ENCODE results near the gene CDH15.
"Not testable (repeated sequence)": the region's sequence is repeated elsewhere in the genome, so short reads cannot be mapped to it uniquely, and the experiment has no call there.

Gene CDH15

GRCh38 chr16:89187770-89188392 lies 16.3 kb downstream of the CDH15 start:
- no peaks in the 10 kb centered on the region for H3K4me1 ChIP-seq (ENCODE audit: control insufficient read depth, insufficient read depth, low read length)
- no peak overlapping the region for H3K4me3 ChIP-seq (ENCODE audit: low read length)
- no peaks in the 10 kb centered on the region for H3K9me3 ChIP-seq (replicated peaks; ENCODE audit: low read length)
- H3K9ac ChIP-seq (ENCODE audit: low read depth, low read length): no peak overlapping the region
- H3K36me3 ChIP-seq (ENCODE audit: insufficient read depth, low read length): peaks cover 14% of the 10 kb centered on the region
- no peaks in the 10 kb centered on the region for H3K27me3 ChIP-seq (ENCODE audit: control insufficient read depth, insufficient read depth, low read length)
- no peak overlapping the region for H3K4me2 ChIP-seq (ENCODE audit: low read length)

DNA sequence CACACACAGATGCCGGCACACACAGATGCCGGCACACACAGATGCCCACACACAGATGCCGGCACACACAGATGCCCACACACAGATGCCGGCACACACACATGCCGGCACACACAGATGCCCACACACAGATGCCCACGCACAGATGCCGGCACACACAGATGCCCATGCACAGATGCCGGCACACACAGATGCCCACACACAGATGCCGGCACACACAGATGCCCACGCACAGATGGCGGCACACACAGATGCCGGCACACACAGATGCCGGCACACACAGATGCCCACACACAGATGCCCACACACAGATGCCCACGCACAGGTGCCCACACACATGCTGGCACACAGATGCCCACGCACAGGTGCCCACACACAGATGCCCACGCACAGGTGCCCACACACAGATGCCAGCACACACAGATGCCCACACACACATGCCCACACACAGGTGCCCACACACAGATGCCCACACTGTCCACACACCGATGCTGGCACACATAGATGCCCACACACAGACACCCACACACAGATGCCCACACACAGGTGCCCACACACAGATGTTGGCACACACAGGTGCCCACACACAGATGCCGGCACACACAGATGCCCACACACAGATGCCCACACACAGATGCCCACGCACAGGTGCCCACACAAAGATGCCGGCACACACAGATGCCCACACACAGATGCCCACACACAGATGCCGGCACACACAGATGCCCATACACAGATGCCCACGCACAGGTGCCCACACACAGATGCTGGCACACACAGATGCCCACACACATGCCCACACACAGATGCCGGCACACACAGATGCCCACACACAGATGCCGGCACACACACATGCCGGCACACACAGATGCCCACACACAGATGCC lies 17.2 kb downstream of the CDH15 start:
- not testable (repeated sequence) for H3K9me3 ChIP-seq (replicated peaks; ENCODE audit: low read length); H3K27me3 ChIP-seq (ENCODE audit: control insufficient read depth, insufficient read depth, low read length); H3K4me3 ChIP-seq (ENCODE audit: low read length); H3K9ac ChIP-seq (ENCODE audit: low read depth, low read length); H3K4me1 ChIP-seq (ENCODE audit: control insufficient read depth, insufficient read depth, low read length); H3K4me2 ChIP-seq (ENCODE audit: low read length)
- peaks cover 16% of the 10 kb centered on the region for H3K36me3 ChIP-seq (ENCODE audit: insufficient read depth, low read length)

DNA sequence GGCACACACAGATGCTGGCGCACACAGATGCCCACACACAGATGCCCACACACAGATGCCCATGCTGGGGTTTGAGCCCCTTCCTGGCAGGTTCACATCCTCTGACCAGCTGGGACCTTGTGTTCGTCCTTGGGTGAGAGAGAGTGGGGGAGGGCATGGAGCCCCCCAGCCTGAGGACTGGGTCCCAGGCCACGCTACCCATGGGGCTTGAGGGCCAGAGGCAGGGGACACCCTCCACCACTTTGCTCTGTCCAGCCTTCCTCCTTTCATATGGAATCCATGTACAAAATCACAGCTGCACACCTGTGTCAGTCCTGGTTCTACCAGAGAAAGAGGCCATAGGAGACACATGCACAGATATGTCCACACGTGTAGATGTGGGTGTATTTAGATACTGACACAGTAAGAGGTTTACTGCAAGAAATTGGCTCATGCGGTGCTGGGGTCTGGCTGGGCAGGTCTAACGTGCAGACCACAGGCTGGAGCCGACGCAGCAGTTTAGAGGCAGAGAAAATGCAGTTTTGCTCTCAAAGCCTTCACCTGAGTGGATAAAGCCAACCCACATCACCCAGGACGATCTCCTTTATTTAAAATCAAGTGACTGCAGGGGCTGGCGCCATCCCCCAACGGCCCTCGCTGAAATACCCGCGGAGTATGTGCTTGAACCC lies 17.9 kb downstream of the CDH15 start:
- Histone ChIP-seq H3K9me3 (replicated peaks; ENCODE audit: low read length) (no peaks in the 10 kb centered on the region), H3K27me3 (ENCODE audit: control insufficient read depth, insufficient read depth, low read length) (no peaks in the 10 kb centered on the region)

DNA sequence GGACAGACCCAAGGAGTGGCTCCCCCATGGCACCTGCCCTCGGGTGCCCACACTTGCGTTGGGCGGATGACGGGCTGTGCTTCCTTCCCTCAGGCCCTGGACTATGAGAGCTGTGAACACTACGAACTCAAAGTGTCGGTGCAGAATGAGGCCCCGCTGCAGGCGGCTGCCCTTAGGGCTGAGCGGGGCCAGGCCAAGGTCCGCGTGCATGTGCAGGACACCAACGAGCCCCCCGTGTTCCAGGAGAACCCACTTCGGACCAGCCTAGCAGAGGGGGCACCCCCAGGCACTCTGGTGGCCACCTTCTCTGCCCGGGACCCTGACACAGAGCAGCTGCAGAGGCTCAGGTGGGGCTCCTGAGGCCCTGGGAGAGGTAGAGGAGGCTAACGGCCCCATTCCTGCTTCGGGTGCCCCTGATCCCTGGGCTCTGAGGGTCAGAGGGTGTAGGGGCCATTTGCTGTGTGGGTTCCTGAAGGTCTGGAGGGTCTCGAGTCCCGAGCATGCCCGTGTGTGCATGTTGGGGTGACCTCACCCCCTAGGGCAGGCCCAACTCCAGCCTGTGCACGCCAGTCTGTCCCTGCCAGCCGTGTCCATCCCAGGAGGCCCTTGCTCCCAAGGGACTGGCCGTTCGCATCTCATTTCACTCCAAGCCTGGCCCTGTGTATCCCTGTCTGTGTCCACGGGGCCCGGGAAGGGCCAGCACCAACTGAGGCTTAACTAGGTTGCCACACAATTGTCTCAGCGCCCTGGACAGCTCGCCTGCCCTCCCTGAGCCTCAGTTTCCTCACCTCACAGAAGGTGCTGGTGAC lies 18.8 kb downstream of the CDH15 start:
- Histone ChIP-seq H3K9me3 (replicated peaks; ENCODE audit: low read length) (no peaks in the 10 kb centered on the region), H3K4me2 (ENCODE audit: low read length) (no peak overlapping the region), H3K9ac (ENCODE audit: low read depth, low read length) (no peak overlapping the region), H3K27me3 (ENCODE audit: control insufficient read depth, insufficient read depth, low read length) (no peaks in the 10 kb centered on the region), H3K4me3 (ENCODE audit: low read length) (no peak overlapping the region), H3K4me1 (ENCODE audit: control insufficient read depth, insufficient read depth, low read length) (no peaks in the 10 kb centered on the region), H3K36me3 (ENCODE audit: insufficient read depth, low read length) (peaks cover 22% of the 10 kb centered on the region)

More for the DNA sequence above, 17.9 kb downstream of the CDH15 start:
- H3K4me2 ChIP-seq (ENCODE audit: low read length): no peak overlapping the region
- H3K4me3 ChIP-seq (ENCODE audit: low read length): no peak overlapping the region
- H3K4me1 ChIP-seq (ENCODE audit: control insufficient read depth, insufficient read depth, low read length): no peaks in the 10 kb centered on the region
- no peak overlapping the region for H3K9ac ChIP-seq (ENCODE audit: low read depth, low read length)
- H3K36me3 ChIP-seq (ENCODE audit: insufficient read depth, low read length): peaks cover 21% of the 10 kb centered on the region

DNA sequence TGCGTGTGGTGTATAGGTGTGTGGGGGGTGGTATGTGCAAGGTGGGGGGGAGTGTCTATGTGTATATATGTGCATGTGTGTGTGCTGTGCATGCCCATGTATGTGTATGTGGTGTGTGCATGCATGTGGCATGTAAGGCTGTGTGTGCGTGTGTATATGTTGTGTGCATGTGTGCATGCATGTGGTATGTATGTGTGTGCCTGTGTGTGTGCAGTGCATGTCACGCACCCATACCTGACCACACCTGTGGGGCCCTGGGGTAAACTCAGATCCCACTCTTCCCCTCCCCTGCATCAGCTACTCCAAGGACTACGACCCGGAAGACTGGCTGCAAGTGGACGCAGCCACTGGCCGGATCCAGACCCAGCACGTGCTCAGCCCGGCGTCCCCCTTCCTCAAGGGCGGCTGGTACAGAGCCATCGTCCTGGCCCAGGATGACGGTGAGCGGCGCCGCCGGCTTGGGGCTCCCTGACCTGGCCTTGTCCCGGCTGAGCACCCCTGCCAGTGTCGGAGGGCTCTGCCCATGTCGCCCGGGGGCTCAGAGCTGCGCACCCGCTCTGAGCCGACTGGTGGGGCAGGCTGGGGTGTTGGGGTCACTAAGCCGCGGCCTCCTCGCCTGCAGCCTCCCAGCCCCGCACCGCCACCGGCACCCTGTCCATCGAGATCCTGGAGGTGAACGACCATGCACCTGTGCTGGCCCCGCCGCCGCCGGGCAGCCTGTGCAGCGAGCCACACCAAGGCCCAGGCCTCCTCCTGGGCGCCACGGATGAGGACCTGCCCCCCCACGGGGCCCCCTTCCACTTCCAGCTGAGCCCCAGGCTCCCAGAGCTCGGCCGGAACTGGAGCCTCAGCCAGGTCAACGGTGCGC lies 19.7 kb downstream of the CDH15 start:
- H3K4me3 ChIP-seq (ENCODE audit: low read length): no peak overlapping the region
- H3K27me3 ChIP-seq (ENCODE audit: control insufficient read depth, insufficient read depth, low read length): no peaks in the 10 kb centered on the region

GRCh38 chr16:89191901-89192185 lies 20.3 kb downstream of the CDH15 start:
- no peaks in the 10 kb centered on the region for H3K27me3 ChIP-seq (ENCODE audit: control insufficient read depth, insufficient read depth, low read length)
- H3K9ac ChIP-seq (ENCODE audit: low read depth, low read length): no peak overlapping the region
- no peak overlapping the region for H3K4me2 ChIP-seq (ENCODE audit: low read length)
- H3K4me3 ChIP-seq (ENCODE audit: low read length): no peak overlapping the region
- H3K36me3 ChIP-seq (ENCODE audit: insufficient read depth, low read length): peaks cover 13% of the 10 kb centered on the region
- no peaks in the 10 kb centered on the region for H3K9me3 ChIP-seq (replicated peaks; ENCODE audit: low read length)
- H3K4me1 ChIP-seq (ENCODE audit: control insufficient read depth, insufficient read depth, low read length): no peaks in the 10 kb centered on the region

More for the DNA sequence above, 19.7 kb downstream of the CDH15 start:
- Histone ChIP-seq H3K9me3 (replicated peaks; ENCODE audit: low read length) (no peaks in the 10 kb centered on the region), H3K36me3 (ENCODE audit: insufficient read depth, low read length) (peaks cover 17% of the 10 kb centered on the region), H3K9ac (ENCODE audit: low read depth, low read length) (no peak overlapping the region), H3K4me1 (ENCODE audit: control insufficient read depth, insufficient read depth, low read length) (no peaks in the 10 kb centered on the region), H3K4me2 (ENCODE audit: low read length) (no peak overlapping the region)

DNA sequence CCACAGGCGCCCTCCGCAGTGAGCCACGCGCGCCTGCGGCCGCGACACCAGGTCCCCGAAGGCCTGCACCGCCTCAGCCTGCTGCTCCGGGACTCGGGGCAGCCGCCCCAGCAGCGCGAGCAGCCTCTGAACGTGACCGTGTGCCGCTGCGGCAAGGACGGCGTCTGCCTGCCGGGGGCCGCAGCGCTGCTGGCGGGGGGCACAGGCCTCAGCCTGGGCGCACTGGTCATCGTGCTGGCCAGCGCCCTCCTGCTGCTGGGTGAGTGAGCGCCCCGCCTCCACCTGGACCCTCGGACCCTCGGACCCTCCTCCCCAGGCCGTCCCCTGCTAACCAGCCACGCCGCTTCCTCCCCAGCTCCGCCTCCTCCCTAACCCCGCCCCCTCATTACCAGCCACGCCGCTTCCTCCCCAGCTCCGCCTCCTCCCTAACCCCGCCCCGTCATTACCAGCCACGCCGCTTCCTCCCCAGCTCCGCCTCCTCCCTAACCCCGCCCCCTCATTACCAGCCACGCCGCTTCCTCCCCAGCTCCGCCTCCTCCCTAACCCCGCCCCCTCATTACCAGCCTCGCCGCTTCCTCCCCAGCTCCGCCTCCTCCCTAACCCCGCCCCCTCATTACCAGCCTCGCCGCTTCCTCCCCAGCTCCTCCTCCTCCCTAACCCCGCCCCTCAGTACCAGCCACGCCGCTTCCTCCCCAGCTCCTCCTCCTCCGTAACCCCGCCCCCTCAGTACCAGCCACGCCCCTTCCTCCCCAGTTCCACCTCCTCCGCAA lies 20.8 kb downstream of the CDH15 start:
- not testable (repeated sequence) for H3K9me3 ChIP-seq (replicated peaks; ENCODE audit: low read length); H3K4me2 ChIP-seq (ENCODE audit: low read length); H3K4me1 ChIP-seq (ENCODE audit: control insufficient read depth, insufficient read depth, low read length); H3K9ac ChIP-seq (ENCODE audit: low read depth, low read length); H3K27me3 ChIP-seq (ENCODE audit: control insufficient read depth, insufficient read depth, low read length); H3K4me3 ChIP-seq (ENCODE audit: low read length); H3K36me3 ChIP-seq (ENCODE audit: insufficient read depth, low read length)

DNA sequence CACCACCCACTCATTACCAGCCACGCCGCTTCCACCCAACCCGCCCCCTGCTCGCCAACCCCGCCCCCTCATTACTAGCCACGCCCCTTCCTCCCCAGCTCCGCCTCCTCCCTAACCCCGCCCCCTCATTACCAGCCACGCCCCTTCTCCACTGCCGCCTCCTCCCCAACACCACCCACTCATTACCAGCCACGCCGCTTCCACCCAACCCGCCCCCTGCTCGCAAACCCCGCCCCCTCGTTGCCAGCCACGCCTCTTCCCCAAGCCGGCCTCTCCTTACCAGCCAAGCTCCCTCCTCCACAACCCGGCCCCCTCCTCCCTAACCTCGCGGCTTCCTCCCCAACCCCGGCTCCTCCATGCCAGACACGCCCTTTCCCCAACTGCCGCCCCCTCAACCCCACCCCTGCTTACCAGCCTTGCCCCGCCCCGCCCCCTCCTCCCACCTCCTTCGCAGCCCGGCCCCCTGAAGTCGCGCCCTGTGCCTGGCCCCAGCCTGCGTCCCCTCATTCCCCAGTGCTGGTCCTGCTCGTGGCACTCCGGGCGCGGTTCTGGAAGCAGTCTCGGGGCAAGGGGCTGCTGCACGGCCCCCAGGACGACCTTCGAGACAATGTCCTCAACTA lies 21.5 kb downstream of the CDH15 start:
- no peaks in the 10 kb centered on the region for H3K9me3 ChIP-seq (replicated peaks; ENCODE audit: low read length)
- peaks cover 9% of the 10 kb centered on the region for H3K27me3 ChIP-seq (ENCODE audit: control insufficient read depth, insufficient read depth, low read length)
- H3K4me1 ChIP-seq (ENCODE audit: control insufficient read depth, insufficient read depth, low read length): no peaks in the 10 kb centered on the region
- H3K36me3 ChIP-seq (ENCODE audit: insufficient read depth, low read length): peaks cover 7% of the 10 kb centered on the region
- H3K9ac ChIP-seq (ENCODE audit: low read depth, low read length): no peak overlapping the region
- H3K4me3 ChIP-seq (ENCODE audit: low read length): no peak overlapping the region
- H3K4me2 ChIP-seq (ENCODE audit: low read length): no peak overlapping the region

DNA sequence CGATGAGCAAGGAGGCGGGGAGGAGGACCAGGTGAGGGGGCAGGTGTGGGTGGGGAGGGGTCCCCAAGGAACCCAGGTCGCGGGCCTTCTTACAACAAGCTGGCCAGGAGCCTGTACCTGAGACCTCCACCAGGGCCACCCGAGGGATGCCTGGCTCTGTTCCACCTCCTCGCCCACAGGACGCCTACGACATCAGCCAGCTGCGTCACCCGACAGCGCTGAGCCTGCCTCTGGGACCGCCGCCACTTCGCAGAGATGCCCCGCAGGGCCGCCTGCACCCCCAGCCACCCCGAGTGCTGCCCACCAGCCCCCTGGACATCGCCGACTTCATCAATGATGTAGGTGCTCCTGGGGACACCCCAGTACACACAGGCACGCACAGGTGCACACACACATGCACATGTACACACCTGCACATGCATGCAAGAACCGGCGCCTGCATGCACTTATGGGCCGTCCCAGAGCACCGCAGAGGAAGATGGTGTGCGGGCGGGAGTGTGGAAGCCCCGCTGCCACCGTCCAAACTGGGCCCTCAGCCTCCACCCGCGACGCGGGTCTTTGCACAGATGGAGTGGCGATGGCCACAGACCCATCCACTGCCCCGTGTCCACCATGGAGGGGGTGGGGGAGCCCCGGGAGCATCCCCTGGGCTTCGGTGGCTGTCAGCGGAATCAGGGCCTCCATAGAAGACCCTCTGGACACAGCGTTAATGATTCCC lies 22.2 kb downstream of the CDH15 start:
- Histone ChIP-seq H3K9me3 (replicated peaks; ENCODE audit: low read length) (no peaks in the 10 kb centered on the region), H3K4me3 (ENCODE audit: low read length) (no peak overlapping the region), H3K4me1 (ENCODE audit: control insufficient read depth, insufficient read depth, low read length) (no peaks in the 10 kb centered on the region), H3K4me2 (ENCODE audit: low read length) (no peak overlapping the region), H3K36me3 (ENCODE audit: insufficient read depth, low read length) (peaks cover 7% of the 10 kb centered on the region), H3K27me3 (ENCODE audit: control insufficient read depth, insufficient read depth, low read length) (peaks cover 16% of the 10 kb centered on the region), H3K9ac (ENCODE audit: low read depth, low read length) (no peak overlapping the region)
